Mesodermal cell (in vitro differentiated cells): Measurements from ENCODE around the gene GADD45GIP1.
A peak's percentile ranks its signal among the peaks of the same experiment; 100 is the strongest.
"Not testable (repeated sequence)": the region's sequence is repeated elsewhere in the genome, so short reads cannot be mapped to it uniquely, and the experiment has no call there.

Experiments
- H3K27ac ChIP-seq: 2 replicates; pipeline ENCODE4 v1.7.0; 2013; ENCODE audit warnings: mild to moderate bottlenecking, low read depth, low read length, moderate library complexity; ENCODE audit not compliant: severe bottlenecking
- H3K36me3 ChIP-seq: 2 replicates; pipeline ENCODE4 v1.7.1; 2013; ENCODE audit warnings: mild to moderate bottlenecking, low read length, moderate library complexity; ENCODE audit not compliant: control insufficient read depth, insufficient read depth
- H3K4me1 ChIP-seq: one replicate; pipeline ENCODE4 v1.7.1; 2013; ENCODE audit warnings: mild to moderate bottlenecking, low read length; ENCODE audit not compliant: insufficient read depth, control insufficient read depth, poor library complexity, severe bottlenecking
- H3K4me3 ChIP-seq: 2 replicates; pipeline ENCODE4 v1.7.0; 2013; ENCODE audit warnings: low read length, control low read depth, mild to moderate bottlenecking; ENCODE audit not compliant: insufficient read depth, poor library complexity, severe bottlenecking; ENCODE audit errors: extremely low read depth
- H3K9me3 ChIP-seq: 2 replicates; pipeline ENCODE4 v1.7.1; 2013; ENCODE audit warnings: mild to moderate bottlenecking, low read length, moderate library complexity; ENCODE audit not compliant: control insufficient read depth
- WGBS, 2 experiments: methylation state at CpG; one replicate each; pipeline ENCODE4 v1.1.5; 2013; ENCODE audit warnings: missing lambda C conversion rate in 2 of 2; ENCODE audit not compliant: insufficient coverage in 2 of 2; 5-methylcytosine and 5-hydroxymethylcytosine counted together

The GADD45GIP1 gene

GRCh38 chr19:12987190-12987589 lies 30.2 kb upstream of the GADD45GIP1 start:
- no peaks in the 10 kb centered on the region for H3K4me1 ChIP-seq
- no peaks in the 10 kb centered on the region for H3K9me3 ChIP-seq
- 59% methylated on average over 2 of the region's 3 CpGs; no CpG with 5 or more reads in 1 of the 2 experiments for WGBS, 2 experiments
- no peak overlapping the region for H3K27ac ChIP-seq
- H3K36me3 ChIP-seq: no peaks in the 10 kb centered on the region
- no peak overlapping the region for H3K4me3 ChIP-seq

- 85 to 89% methylated on average over 10 to 12 of the region's 12 CpGs for WGBS, 2 experiments
- no peak overlapping the region for H3K27ac ChIP-seq
- H3K9me3 ChIP-seq: no peaks in the 10 kb centered on the region
- no peaks in the 10 kb centered on the region for H3K4me1 ChIP-seq
- H3K4me3 ChIP-seq: no peak overlapping the region
- H3K36me3 ChIP-seq: no peaks in the 10 kb centered on the region
Measured at GRCh38 chr19:12986726-12987125, 29.7 kb upstream of the GADD45GIP1 start.

DNA sequence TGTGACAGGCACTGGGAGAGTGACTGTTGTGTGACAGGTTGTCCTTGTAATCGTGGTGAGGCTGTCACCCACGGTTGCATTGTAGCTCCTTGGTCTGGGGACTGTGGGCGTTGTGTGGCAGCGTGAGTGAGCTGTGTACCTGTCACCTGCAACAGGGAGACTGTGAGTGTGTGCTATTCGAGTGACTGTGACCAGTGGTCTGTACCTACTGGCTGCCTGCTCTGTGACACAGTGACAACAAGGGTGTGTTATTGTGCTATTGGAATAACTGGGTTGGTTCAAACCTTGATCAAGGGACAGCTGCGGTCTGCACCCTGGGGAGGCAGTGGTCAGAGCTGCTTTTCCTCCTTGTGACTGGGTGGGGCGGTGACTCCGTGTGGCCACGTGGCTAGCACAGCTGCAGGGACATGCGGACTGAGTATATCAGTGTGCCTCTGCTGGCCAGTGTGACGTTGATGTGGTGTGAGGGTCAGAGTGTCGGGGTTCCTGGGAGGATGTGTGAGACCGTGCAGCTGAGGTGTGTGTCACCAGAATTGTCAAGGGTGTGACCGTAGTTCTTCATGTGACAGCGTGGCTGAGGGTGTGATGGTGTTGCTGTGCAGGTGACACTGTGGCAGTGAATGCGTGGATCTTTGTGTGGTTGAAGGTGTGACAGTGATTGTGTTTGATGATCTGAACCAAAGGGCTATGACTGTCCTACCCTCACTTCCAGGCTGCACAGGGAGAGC lies 28.2 kb upstream of the GADD45GIP1 start:
- WGBS, 2 experiments: 58 to 74% methylated on average over 10 to 16 of the region's 16 CpGs
- no peak overlapping the region for H3K27ac ChIP-seq
- H3K4me3 ChIP-seq: no peak overlapping the region
- no peaks in the 10 kb centered on the region for H3K4me1 ChIP-seq
- no peaks in the 10 kb centered on the region for H3K9me3 ChIP-seq
- H3K36me3 ChIP-seq: no peaks in the 10 kb centered on the region

DNA sequence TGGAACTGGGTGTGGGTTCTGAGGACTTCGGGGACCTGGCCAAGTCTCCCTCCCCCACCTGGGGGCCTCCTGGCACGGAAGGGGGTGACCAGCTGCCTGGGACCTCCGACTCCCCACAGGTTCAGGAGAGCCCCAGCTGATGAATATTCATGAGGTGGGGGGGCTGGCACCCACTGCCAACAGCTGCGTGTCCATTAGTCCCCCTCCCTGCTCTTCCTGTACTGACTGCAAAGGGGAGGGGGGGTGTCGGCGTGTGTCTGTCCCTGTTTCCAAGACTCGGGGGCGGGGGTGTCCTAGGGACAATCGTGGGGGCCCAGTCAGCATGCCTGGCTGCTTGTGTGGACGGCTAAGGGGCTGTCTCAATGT lies 27.6 kb upstream of the GADD45GIP1 start:
- H3K27ac ChIP-seq: no peak overlapping the region
- no peaks in the 10 kb centered on the region for H3K9me3 ChIP-seq
- WGBS, 2 experiments: 20 to 31% methylated on average over 3 to 4 of the region's 10 CpGs
- no peaks in the 10 kb centered on the region for H3K4me1 ChIP-seq
- H3K4me3 ChIP-seq: no peak overlapping the region
- H3K36me3 ChIP-seq: no peaks in the 10 kb centered on the region

- H3K27ac ChIP-seq: no peak overlapping the region
- WGBS, 2 experiments: 90 to 93% methylated on average over 3 of the region's 3 CpGs
- no peak overlapping the region for H3K4me3 ChIP-seq
- no peaks in the 10 kb centered on the region for H3K9me3 ChIP-seq
- no peaks in the 10 kb centered on the region for H3K4me1 ChIP-seq
- H3K36me3 ChIP-seq: no peaks in the 10 kb centered on the region
Measured at GRCh38 chr19:12984143-12984627, 27.2 kb upstream of the GADD45GIP1 start.

DNA sequence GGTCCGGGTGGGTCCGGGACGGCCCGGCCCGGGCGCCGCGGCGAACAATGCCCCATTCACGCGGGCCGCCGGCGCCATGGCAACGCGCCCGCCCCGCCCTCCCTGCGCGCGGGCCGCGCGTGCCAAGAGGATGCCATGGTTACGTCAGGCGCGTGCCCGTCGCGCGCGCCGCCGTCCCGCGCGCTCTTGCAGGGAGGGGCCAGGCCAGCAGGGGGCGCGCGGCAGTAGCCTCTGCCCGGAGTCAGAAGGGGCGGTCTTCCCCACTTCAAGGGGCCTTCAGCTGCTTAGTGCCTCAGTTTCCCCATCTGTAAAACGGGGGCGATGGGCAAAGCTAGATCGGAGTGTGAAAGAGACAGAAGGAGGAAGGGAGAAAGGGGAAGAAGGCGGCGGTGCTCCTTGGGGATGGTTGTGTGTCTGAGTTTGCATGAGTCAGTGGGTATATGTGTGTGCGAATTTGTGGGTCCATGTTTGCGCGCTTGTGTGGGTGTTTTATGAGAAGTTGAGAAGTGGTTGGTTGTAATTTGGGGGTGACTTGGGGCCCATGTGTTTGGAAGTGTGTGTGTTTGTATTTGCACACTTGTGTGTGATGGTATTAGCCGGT lies 26.6 kb upstream of the GADD45GIP1 start:
- Histone ChIP-seq H3K27ac (no peak overlapping the region), H3K9me3 (no peaks in the 10 kb centered on the region), H3K4me1 (no peaks in the 10 kb centered on the region), H3K36me3 (no peaks in the 10 kb centered on the region), H3K4me3 (peak overlapping the region; percentile 14)
- 12 to 41% methylated on average over 11 to 41 of the region's 51 CpGs for WGBS, 2 experiments

- Histone ChIP-seq H3K27ac (no peak overlapping the region), H3K9me3 (no peaks in the 10 kb centered on the region), H3K4me3 (peak overlapping the region; percentile 14), H3K4me1 (no peaks in the 10 kb centered on the region), H3K36me3 (no peaks in the 10 kb centered on the region)
- WGBS, 2 experiments: 62 to 75% methylated on average over 9 to 10 of the region's 10 CpGs
Measured at GRCh38 chr19:12983091-12983490, 26.1 kb upstream of the GADD45GIP1 start.

DNA sequence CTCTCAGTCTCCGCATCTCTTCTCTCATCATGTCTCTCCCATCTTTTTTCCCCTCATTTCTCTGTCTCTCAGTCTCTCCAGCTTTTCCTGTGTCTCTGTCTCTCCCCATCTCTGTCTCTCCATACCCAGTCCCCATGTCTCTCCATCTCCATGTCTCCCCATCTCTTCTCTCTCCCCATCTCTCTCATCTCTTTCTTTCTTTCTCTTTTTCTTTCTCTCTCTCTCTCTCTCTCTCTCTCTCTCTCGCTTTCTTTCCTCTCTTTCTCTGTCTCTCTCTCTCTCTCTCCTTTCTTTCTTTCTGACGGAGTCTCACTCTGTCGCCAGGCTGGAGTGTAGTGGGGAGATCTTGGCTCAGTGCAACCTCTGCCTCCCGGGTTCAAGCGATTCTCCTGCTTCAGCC lies 25.6 kb upstream of the GADD45GIP1 start:
- H3K4me1 ChIP-seq: no peaks in the 10 kb centered on the region
- no peaks in the 10 kb centered on the region for H3K36me3 ChIP-seq
- WGBS, 2 experiments: 72 to 77% methylated on average over 1 to 3 of the region's 6 CpGs
- no peak overlapping the region for H3K4me3 ChIP-seq
- H3K27ac ChIP-seq: no peak overlapping the region
- no peaks in the 10 kb centered on the region for H3K9me3 ChIP-seq

GRCh38 chr19:12979974-12980373 lies 23.0 kb upstream of the GADD45GIP1 start:
- Histone ChIP-seq H3K4me3 (no peak overlapping the region), H3K27ac (no peak overlapping the region), H3K4me1 (no peaks in the 10 kb centered on the region), H3K9me3 (no peaks in the 10 kb centered on the region), H3K36me3 (no peaks in the 10 kb centered on the region)
- 87 to 95% methylated on average over 3 of the region's 3 CpGs for WGBS, 2 experiments

DNA sequence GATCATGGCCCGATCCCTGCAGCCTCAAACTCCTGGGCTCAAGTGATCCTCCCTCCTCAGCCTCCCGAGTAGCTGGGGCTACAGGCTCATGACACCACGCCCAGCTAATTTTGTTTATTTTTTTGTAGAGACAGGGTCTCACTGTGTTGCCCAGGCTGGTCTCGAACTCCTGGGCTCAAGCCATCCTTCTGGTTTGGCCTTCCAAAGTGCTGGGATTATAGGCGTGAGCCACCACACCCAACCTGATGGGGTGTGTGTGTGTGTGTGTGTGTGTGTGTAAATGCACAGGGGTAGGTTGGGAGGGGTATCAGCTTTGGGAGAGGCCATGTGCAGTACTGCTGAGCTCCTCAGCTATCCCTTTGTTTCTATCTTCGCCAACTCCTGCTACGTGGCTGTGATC lies 19.1 kb upstream of the GADD45GIP1 start:
- WGBS, 2 experiments: 77 to 83% methylated on average over 6 to 7 of the region's 7 CpGs
- H3K9me3 ChIP-seq, H3K4me3 ChIP-seq, H3K4me1 ChIP-seq, H3K36me3 ChIP-seq, H3K27ac ChIP-seq: not testable (repeated sequence)

DNA sequence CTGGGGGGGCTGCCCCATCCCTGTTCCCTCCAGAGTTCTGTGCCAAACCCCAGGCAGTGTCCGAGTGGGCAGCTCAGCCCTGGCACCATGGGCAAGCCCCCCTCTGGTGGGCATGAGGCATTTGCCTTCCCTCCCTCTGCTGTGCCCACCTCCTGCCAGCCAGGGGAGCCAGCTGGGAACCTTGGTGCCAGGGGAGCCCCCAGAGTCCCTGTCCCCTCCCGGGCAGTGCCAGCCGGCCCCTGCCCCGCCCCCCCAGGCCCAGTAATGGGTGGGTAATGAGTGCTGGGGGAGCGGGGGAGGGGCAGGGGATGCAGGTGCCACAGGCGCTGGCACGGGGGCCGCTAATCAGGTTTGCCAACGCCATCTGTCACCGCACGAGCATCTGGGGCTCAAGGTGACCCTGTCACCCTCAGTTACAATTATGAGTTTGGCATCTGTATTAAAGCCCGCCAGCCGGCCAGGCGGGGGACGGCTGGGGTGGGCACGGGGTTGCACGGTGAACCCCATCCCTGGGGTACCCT lies 18.3 kb upstream of the GADD45GIP1 start:
- Histone ChIP-seq H3K36me3 (no peaks in the 10 kb centered on the region), H3K4me3 (no peak overlapping the region), H3K9me3 (no peaks in the 10 kb centered on the region), H3K4me1 (no peaks in the 10 kb centered on the region), H3K27ac (no peak overlapping the region)
- WGBS, 2 experiments: 89 to 91% methylated on average over 12 to 16 of the region's 17 CpGs
